ENCODE measurements around the gene COLEC11. TPM values are rescaled to one million over a fixed set of nuclear protein-coding genes. Genes with fewer than 3 reads are reported as not detected.

Gene COLEC11
- total and polyA plus RNA-seq, 9 donors: 16.7 to 187 (median 59.9) TPM

DNA sequence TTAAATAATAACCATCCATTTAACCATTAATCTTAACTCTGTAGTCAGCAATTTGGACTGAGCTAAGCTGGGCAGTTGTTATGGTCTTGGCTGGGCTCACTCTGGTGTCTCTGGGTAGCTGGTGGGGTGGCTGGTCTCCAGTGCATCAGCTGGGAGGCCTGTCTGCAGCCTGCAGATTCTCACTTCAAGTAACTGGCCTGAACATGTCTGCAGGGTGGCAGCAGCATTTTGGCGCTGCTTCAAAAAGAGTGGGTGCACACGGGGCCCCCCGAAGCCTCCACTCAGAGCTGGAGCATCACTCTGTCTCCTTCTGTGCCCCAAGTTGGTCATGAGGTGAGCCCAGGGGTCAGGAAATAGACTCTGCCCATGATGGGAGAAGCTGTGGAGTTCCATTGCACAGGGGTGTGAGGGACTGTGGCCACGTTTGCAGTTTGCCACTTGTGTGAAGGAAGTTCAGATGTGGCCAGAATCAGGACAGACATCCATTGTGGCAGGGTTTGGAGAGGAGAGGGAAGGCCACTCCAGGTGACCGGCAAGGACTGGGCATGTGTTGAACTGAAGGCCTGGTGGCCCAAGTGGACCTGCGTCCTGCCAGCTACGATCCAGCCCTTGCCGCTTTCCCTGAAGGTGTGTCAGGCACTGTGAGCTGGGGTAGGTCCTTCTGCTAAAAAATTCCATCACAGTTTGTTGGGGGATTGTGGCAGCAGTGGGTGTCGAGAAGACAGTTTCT, 58.1 kb downstream of the COLEC11 start:
- peak overlapping the region in 1 of 2 donors; percentile 89 for H3K27ac ChIP-seq
- H3K27me3 ChIP-seq: no peaks in the 10 kb centered on the region
- TF ChIP-seq EP300 (IDR thresholded peaks at IDR 0.05) (no peak), POLR2A (IDR thresholded peaks at IDR 0.05) (no peak)
- TF ChIP-seq, protein P1, sequence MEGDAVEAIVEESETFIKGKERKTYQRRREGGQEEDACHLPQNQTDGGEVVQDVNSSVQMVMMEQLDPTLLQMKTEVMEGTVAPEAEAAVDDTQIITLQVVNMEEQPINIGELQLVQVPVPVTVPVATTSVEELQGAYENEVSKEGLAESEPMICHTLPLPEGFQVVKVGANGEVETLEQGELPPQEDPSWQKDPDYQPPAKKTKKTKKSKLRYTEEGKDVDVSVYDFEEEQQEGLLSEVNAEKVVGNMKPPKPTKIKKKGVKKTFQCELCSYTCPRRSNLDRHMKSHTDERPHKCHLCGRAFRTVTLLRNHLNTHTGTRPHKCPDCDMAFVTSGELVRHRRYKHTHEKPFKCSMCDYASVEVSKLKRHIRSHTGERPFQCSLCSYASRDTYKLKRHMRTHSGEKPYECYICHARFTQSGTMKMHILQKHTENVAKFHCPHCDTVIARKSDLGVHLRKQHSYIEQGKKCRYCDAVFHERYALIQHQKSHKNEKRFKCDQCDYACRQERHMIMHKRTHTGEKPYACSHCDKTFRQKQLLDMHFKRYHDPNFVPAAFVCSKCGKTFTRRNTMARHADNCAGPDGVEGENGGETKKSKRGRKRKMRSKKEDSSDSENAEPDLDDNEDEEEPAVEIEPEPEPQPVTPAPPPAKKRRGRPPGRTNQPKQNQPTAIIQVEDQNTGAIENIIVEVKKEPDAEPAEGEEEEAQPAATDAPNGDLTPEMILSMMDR (IDR thresholded peaks at IDR 0.05): no peak
- DNase-seq: no peak
- no peaks in the 10 kb centered on the region for H3K36me3 ChIP-seq
- peaks cover 16% of the 10 kb centered on the region for H3K4me1 ChIP-seq (ENCODE audit: insufficient read depth)
- no peaks in the 10 kb centered on the region for H3K9me3 ChIP-seq
- intact Hi-C loops (cut with DNase I): loop anchor here in 3 of 4 donors (5.0 to 10.0 kb wide), 3 partner anchors 76 to 231 kb away; partner anchors contain the start of gene RPS7 (in 1 of the 3)
- 92 to 95% (median 93%) methylated on average over 9 of the region's 9 CpGs for WGBS, 3 donors
- H3K4me3 ChIP-seq: no peak overlapping the region

DNA sequence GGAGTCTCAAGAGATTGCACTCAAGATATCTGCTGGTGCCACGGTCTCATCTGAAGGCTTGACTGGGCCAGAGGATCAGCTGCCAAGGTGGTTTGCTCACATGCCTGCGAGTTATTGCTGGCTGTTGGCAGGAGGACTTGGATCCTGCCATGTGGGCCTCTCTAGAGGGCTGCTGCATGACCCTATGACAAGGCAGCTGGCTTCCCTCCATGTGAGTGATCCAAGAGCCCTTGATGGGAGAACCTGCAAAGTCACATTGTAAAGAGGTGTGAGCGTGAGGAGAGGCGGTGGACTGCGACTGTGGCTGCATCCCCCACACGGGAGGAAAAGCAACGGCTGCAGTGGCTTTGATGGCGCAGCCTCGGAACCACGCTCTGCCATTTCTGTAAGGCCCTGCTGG, 59.1 kb downstream of the COLEC11 start:
- DNase-seq: no peak
- Histone ChIP-seq H3K27me3 (no peaks in the 10 kb centered on the region), H3K4me3 (no peak overlapping the region), H3K9me3 (no peaks in the 10 kb centered on the region), H3K36me3 (no peaks in the 10 kb centered on the region), H3K4me1 (ENCODE audit: insufficient read depth) (peaks cover 16% of the 10 kb centered on the region), H3K27ac (no peak overlapping the region)
- TF ChIP-seq, protein P1 (IDR thresholded peaks at IDR 0.05): no peak
- no peak for TF ChIP-seq POLR2A (IDR thresholded peaks at IDR 0.05)
- TF ChIP-seq EP300 (IDR thresholded peaks at IDR 0.05): no peak
- WGBS, 3 donors: 87 to 94% (median 93%) methylated on average over 10 of the region's 10 CpGs
- intact Hi-C loops (cut with DNase I): loop anchor here in 3 of 4 donors (5.0 to 10.0 kb wide), 3 partner anchors 77 to 232 kb away; partner anchors contain the start of gene RPS7 (in 1 of the 3)

DNA sequence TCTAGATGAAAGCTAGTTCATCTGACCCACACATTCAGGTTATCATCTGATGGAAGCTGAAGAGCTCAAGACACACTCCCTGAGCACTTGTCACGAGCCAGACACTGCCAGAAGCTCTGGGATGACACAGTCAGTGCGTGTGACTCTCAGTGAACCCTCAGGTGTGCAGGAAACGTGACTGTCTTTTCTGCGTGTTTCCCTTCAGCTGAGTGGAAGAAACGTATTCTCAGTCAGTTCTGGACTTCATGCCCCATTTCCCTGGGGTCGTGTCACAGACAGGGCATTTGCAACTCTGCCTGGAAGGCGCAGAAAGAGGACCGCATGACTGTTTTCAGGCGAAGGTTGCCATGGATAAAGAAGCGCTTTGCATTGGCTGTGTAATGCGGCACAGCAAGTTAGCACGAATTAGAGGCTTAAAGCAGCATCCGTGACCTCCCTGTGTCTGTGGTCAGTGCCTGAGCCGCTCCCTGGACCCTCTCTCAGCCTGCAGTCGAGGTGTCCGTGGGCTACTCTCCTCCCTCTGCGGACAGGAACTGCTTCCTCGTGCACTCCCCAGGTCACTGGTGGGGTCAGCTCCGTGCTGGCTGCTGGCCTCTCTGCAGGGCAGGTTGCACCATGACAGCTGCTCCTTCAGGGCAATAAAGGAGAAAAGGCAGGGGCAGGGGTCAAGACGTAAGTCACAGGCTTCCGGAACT, 59.8 kb downstream of the COLEC11 start:
- Histone ChIP-seq H3K4me3 (no peak overlapping the region), H3K4me1 (ENCODE audit: insufficient read depth) (peaks cover 19% of the 10 kb centered on the region), H3K27ac (no peak overlapping the region), H3K27me3 (no peaks in the 10 kb centered on the region), H3K9me3 (no peaks in the 10 kb centered on the region), H3K36me3 (no peaks in the 10 kb centered on the region)
- TF ChIP-seq, protein P1 (IDR thresholded peaks at IDR 0.05): no peak
- TF ChIP-seq POLR2A (IDR thresholded peaks at IDR 0.05): no peak
- TF ChIP-seq EP300 (IDR thresholded peaks at IDR 0.05): no peak
- intact Hi-C loops (cut with DNase I): loop anchor here in 3 of 4 donors (5.0 to 10.0 kb wide), 3 partner anchors 77 to 232 kb away; partner anchors contain the start of gene RPS7 (in 1 of the 3)
- DNase-seq: no peak
- 83 to 88% (median 88%) methylated on average over 21 of the region's 21 CpGs for WGBS, 3 donors

DNA sequence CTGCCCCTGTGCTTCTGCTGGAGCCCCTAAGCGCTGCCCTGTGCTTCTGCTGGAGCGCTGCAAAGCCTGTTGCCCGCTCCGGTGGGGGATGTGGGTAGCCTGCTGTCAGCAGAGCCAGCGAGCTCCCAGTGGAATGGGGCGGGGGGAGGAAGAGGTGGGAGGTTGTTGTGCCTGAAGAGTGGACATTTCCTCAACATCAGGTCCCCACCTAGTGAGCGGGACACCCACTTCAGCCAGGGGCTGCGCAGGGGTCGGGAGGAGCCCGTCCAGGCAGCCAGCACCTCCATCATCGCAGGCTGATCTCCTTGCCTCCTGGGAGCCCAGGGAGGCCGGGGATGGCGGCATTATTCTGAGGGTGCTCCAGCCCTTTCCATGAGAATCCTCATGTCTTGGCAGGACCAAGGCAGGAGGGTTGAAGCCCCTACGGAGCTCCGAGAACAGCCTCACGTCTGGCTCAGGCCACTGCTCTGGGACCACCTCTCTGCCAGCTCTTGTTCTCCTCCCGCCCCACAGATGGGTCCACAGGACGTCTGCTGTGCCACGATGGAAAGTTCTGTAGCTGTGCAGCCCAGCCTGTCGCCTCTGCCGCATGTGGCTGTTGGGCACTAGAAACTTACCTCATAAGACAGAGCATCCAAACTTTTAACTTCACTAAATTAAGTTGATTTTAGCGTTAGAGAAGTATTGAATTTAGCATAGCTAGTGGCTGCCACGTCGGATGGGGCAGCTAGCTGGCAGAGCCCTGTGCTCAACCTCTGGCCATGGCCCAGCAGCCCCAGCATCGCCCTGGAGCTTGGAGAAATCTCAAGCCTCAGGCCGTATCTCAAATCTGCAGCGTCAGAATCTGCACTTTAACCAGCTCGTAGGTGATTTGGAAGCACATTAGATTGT, 61.2 kb downstream of the COLEC11 start:
- Histone ChIP-seq H3K9me3 (no peaks in the 10 kb centered on the region), H3K36me3 (no peaks in the 10 kb centered on the region), H3K27ac (no peak overlapping the region), H3K4me3 (no peak overlapping the region), H3K4me1 (ENCODE audit: insufficient read depth) (peaks cover 17% of the 10 kb centered on the region), H3K27me3 (no peaks in the 10 kb centered on the region)
- intact Hi-C loops (cut with DNase I): loop anchor here in 1 of 4 donors (10.0 kb wide), 1 partner anchor 231 kb away; no protein-coding TSS in a partner anchor
- TF ChIP-seq EP300 (IDR thresholded peaks at IDR 0.05) (no peak), POLR2A (IDR thresholded peaks at IDR 0.05) (no peak)
- TF ChIP-seq, protein P1 (IDR thresholded peaks at IDR 0.05): no peak
- WGBS, 3 donors: 74 to 85% (median 83%) methylated on average over 28 of the region's 28 CpGs
- DNase-seq: no peak
